ENCODE measurements around the gene CBLL1. TPM values are rescaled to one million over a fixed set of nuclear protein-coding genes. Genes with fewer than 3 reads are reported as not detected.

The CBLL1 gene
- polyA plus RNA-seq, 1 of the 3 experiments (the other 2 are of a cell fraction) = 28.8 TPM

DNA sequence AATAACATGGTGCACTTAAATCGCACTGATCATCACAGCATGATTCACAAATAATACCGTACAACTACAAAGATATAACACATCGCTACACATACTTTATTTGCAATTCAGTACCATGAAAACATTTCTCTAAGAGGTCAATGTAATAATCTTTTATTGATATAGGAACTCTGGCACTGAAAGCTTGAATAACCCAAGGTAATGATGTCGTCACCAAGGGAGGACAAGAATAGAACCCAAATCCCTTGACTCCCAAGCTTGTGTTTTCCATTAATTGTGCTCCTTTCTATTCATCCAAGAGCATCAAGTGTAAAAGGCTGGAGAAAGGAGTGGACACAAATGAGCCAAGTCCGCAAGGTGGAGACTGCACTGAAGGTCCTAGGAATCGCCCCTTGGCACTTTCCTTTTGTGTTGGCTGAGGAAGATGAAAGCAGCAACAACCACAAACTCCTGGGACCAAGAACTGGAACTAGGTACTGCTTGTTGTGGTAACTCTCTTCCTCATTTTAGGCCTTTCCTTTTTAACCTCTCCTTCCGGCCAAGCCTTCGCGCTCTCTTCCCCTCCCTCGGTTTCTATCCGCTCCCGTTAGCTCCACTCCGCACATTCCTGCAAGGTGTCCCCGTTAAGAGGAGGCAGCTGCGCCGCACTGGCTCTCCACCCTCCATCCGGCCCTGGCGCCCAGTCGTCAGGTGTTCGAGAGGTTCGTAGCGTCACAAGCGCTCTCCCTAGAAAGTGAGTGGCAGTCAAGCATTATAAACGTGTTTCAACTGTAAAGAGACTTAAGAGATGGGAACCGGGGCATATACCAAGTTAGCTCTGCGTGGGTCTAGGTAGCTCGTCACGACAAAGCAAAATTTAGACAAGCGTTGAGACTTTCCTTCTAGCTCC is 1.0 kb upstream of the CBLL1 start:
- Histone ChIP-seq H3K4me1 (ENCODE audit: control insufficient read depth in 1 of 2, insufficient read depth in 2 of 2, low read depth in 1 of 2, low read length in 1 of 2) (peaks cover 7 to 20% of the 10 kb centered on the region in 2 experiments; a peak in 3 of 4 replicates), H3K9me3 (no peaks in the 10 kb centered on the region), H3K4me3 (ENCODE audit: low read depth in 2 of 2, low read length in 1 of 2) (peak overlapping the region; percentile 96 to 100), H3K27ac (ENCODE audit: low read depth in 2 of 2, low read length in 1 of 2) (peak overlapping the region; percentile 98 to 100), H3K36me3 (replicated peaks in 1 of 2; ENCODE audit: control insufficient read depth in 1 of 2, insufficient read depth in 2 of 2, low read length in 1 of 2) (peaks cover 11 to 14% of the 10 kb centered on the region in 2 experiments), H3K79me2 (ENCODE audit: insufficient read depth) (peaks cover 40% of the 10 kb centered on the region), H3K4me2 (peak overlapping the region; percentile 87), H4K20me1 (ENCODE audit: insufficient read depth) (peaks cover 32% of the 10 kb centered on the region), H3K9ac (peak overlapping the region; percentile 86), H3F3A (replicated peaks; ENCODE audit: insufficient read depth) (peaks cover 9% of the 10 kb centered on the region), H2AFZ (ENCODE audit: low read depth) (peak overlapping the region; percentile 97), H3K9me2 (no peaks in the 10 kb centered on the region), H3K27me3 (ENCODE audit: insufficient read depth) (no peaks in the 10 kb centered on the region)
- peak; percentile 60 for DNase-seq
- POLR2A ChIA-PET = interaction anchor here (0.5 to 3.2 kb wide), 23 partner anchors 9 to 574 kb away, joined by 3 to 19 read pairs (median 4); partner anchors contain the start of genes BCAP29, COG5, DLD and DUS4L
- CTCF ChIA-PET = interaction anchor here (0.6 to 12.8 kb wide), 56 partner anchors 8 to 629 kb away, joined by 3 to 284 read pairs (median 4); partner anchors contain the start of genes BCAP29 and DLD
- TF ChIP-seq FOXJ3 (CRISPR knock-in tag; IDR thresholded peaks at IDR 0.05) (no peak), CHD2 (IDR thresholded peaks at IDR 0.05; ENCODE audit: low read length, partially characterized antibody) (no peak), NRF1 (IDR thresholded peaks at IDR 0.05; ENCODE audit: low read depth, low read length) (no peak)
- WGBS (ENCODE audit: low lambda C conversion rate) = 23% methylated on average over 29 of the region's 29 CpGs

GRCh38 chr7:107744345-107744750 is 406 bp downstream of the CBLL1 start:
- POLR2A ChIA-PET = interaction anchor here (1.6 to 3.2 kb wide), 5 partner anchors 8 to 576 kb away, joined by 4 to 19 read pairs (median 13); partner anchors contain the start of gene HBP1

More at GRCh38 chr7:107744345-107744750, 406 bp downstream of the CBLL1 start:
- peak overlapping the region; percentile 98 to 100 for H3K27ac ChIP-seq (ENCODE audit: low read depth in 2 of 2, low read length in 1 of 2)
- peak overlapping the region; percentile 92; the same call in 1 of the 2 replicates for H2AFZ ChIP-seq (ENCODE audit: low read depth)
- peak overlapping the region; percentile 96 to 100 for H3K4me3 ChIP-seq (ENCODE audit: low read depth in 2 of 2, low read length in 1 of 2)
- H3K27me3 ChIP-seq (ENCODE audit: insufficient read depth) = no peaks in the 10 kb centered on the region
- TF ChIP-seq SIN3A (IDR thresholded peaks at IDR 0.05; ENCODE audit: borderline replicate concordance, low read depth, low read length) (0 out of 2 replicates have a peak, but pooled peaks have one; percentile 29), USF1 (IDR thresholded peaks at IDR 0.05; ENCODE audit: borderline replicate concordance, low read depth) (no peak), TAF1 (IDR thresholded peaks at IDR 0.05; ENCODE audit: borderline replicate concordance, low read depth, low read length) (peak; percentile 1; the same call in 1 of the 2 replicates), RAD21 (IDR thresholded peaks at IDR 0.05; ENCODE audit: low read length) (no peak)
- no peaks in the 10 kb centered on the region for H3K9me3 ChIP-seq
- CTCF ChIA-PET = interaction anchor here (0.6 to 12.8 kb wide), 12 partner anchors 12 to 567 kb away, joined by 3 to 284 read pairs (median 6); partner anchors contain the start of gene BCAP29
- H3K36me3 ChIP-seq (replicated peaks in 1 of 2; ENCODE audit: control insufficient read depth in 1 of 2, insufficient read depth in 2 of 2, low read length in 1 of 2) = peaks cover 25 to 29% of the 10 kb centered on the region in 2 experiments
- H3F3A ChIP-seq (replicated peaks; ENCODE audit: insufficient read depth) = peaks cover 18% of the 10 kb centered on the region
- peaks cover 46% of the 10 kb centered on the region for H4K20me1 ChIP-seq (ENCODE audit: insufficient read depth)
- no peak for DNase-seq
- 2% methylated on average over 6 of the region's 22 CpGs for WGBS (ENCODE audit: low lambda C conversion rate)
- peaks cover 7 to 20% of the 10 kb centered on the region in 2 experiments; a peak in 3 of 4 replicates for H3K4me1 ChIP-seq (ENCODE audit: control insufficient read depth in 1 of 2, insufficient read depth in 2 of 2, low read depth in 1 of 2, low read length in 1 of 2)
- peaks cover 55% of the 10 kb centered on the region for H3K79me2 ChIP-seq (ENCODE audit: insufficient read depth)
- peak overlapping the region; percentile 87 for H3K4me2 ChIP-seq
- peak overlapping the region; percentile 86 for H3K9ac ChIP-seq
- no peaks in the 10 kb centered on the region for H3K9me2 ChIP-seq

Measured in SK-N-SH (cell line).